Measurements from ENCODE around the gene PERCC1.
"Not testable (repeated sequence)": the region's sequence is repeated elsewhere in the genome, so short reads cannot be mapped to it uniquely, and the experiment has no call there.

PERCC1 gene

DNA sequence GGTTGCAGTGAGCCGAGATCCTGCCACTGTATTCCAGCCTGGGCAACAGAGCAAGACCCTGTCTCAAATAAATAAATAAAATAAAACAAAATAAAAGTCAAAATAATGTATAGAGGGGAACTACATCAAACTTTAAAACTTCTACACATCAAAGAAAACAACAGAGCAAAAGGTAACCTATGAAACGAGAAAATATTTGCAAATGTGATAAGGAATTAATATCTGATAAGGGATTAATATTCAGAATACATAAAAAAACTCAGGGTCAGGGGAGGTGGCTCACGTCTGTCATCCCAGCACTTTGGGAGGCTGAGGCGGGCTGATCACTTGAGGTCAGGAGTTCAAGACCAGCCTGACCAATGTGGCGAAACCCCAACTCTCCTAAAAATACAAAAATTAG lies 38.3 kb downstream of the PERCC1 start:
- DNase-seq (ENCODE audit: low read depth, low spot score): not testable (repeated sequence)

DNA sequence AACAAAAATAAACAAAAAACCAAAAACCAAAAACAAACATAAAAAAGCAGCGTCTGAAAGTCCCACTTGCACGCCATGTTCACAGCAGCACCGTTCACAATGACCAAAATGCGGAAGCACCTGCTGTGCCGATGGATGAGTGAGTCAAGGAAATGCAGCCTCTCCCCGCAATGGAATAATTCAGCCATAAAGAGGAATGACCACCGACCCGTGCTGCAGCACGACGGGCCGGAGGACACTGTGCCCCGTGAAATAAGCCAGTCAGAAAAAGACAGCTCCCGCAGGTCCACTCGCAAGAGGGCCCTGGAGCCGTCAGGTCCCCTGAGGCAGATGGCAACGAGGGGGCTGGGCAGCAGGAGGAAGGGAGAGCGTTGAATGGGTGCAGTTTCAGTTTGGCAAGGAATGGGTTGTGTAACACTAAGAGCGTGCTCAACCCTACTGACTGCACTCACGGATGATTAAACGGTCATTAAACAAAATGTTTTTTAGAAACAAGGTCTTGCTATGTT lies 38.9 kb downstream of the PERCC1 start:
- no peak for DNase-seq (ENCODE audit: low read depth, low spot score)

DNA sequence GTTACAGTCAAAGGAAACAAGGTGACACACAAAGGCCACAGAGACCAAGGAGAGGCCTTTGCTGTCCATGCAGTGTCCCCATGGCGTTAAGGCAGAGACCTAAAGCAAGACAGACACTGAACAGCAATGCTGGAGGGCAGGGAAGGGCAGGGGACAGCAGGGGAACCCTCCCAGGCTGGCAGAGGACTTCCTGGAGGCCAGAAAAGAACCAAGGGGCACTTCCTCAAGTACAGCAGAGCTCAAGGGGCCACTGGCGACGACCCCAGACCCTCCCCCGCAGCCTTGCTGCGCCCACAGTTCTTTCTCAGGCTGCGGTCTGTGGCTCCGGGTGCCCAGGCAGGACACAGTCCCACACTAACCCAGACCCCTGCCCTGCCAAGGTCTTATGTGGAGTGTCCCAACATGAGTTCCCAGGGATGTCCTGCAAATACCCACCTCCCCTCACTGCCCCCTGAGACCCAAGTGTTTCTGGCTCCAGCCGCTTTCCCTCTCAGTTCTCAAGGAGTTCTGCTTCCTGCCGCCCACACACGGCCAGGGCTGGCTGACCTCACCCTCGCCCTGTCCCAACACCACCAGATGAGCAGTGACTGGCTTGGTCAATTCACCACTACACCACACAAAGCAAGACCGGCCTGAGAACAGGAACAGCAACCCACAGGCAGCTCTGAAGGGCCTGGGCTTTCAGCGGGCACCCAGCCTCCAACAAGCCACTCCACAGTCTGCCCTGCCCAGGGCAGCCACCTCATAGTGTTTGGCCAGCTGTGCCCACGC lies 39.8 kb downstream of the PERCC1 start:
- no peak for DNase-seq (ENCODE audit: low read depth, low spot score)

DNA sequence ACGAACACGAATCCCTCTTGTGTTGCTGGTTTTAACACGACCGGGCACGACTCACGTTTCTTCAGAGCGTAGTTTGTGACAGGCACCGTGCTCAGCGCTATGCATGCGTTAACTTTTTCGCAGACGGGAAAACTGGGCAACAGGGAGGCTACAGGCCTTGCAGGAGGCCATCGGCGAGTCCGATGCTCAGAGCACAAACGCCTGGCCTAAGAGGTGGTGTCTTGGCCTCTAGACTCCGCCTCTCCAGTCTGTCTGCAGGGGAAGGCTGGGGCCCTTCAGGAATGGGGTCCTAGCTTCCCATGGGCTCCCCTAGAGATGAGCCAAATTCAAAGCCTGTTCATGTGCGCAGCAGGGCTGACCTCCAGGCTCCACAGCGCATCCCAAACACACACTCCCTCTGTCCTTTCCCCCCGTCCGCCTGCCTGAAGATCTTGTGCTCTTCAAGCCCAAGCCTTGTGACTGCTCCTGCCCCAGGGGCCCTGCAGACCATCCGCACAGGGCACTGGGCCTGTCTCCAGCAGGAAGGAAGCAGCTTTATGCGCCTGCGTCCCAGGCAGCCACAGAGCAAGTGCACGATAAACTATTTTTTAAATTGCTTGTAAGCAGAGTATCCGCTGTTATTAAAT lies 40.8 kb downstream of the PERCC1 start:
- no peak for DNase-seq (ENCODE audit: low read depth, low spot score)

DNA sequence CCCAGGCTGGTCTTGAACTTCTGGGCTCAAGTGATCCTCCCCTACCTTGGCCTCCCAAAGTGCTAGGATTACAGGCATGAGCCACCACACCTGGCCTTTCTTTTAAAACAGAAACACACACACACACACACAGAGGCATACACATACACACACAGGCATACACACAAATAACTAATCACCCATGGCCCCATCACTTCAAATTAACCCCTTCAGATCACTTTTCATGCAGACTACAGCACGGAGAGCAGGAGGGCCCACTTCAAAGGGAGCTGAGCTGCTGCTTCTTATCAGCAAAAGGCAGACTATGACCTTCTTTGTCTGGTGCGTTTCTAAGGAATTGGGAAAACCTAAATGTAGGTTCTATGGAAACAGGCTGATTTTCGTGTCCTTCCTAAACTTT lies 42.1 kb downstream of the PERCC1 start:
- no peak for DNase-seq (ENCODE audit: low read depth, low spot score)

DNA sequence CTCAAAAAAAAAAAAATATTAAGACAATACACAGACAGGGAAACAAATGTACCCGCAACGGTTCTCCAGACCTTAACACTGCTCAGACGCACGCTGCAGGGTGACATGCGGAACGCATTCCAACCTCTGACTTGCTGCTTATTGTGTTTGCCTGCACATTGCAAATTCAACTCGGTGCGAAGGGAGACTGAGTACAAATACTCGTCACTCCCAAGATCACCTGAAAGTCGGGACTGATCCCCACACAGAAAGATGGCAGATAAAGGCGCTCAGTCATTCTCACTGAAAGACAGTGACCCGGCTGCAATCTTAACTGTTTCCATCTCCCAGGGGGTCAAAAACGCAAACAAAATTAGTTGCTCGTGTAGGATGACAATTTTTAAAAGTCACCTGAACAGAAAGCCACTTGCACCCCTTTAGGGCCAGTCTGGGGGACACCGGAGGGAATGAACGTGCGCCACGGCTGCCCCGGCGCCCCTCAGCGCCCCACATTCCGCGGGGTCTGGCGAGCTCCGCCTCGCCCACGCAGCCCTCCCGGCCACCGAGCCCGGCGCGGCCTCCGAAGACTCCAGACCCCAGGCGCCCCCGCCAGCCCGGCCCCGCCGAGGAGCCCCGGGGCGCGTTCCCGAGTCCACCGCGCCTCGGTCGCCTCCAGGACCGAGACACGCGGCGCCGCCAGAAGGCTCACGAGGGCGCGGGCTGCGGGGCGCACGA lies 43.4 kb downstream of the PERCC1 start:
- DNase-seq (ENCODE audit: low read depth, low spot score): no peak

DNA sequence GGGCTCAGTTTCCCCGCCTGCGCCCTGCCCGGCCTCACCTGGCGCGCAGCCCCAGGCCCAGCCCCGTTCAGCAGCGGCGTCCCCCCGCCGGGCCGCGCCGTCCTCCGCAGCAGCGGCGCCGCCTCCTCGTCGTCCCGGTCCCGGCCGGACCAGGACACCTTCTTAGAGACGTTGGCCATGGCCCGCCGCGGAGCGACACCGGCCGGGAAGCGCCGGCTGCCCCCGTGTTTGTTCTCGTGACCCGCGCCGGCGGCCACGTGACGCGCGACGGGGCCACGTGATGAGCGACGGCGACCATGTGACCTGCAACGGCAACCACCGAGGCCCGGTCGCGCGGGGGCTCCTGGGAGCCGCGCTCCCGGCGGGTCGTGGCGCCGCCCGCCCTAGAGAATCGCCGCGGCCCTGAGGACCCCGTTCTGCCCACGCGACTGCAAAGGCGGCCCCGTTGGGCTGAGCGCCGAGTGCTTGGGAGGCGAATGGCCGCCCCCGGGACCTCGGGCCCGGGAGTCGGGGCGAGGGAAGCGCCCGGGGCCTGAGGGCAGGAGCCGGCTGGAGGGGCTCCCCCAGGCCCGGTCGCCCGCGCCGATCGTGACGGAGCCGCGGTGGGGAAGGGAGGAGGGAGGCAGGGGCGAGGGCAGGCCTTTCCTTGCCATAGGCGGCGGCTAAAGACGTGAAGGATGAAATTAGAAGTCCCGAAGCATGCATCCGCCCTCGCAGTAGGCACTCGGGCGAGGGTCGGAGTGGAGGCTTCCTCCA lies 44.1 kb downstream of the PERCC1 start, which contains the start of gene CLCN7:
Gene CLCN7, minus strand, starts transcription at position 233 of the 756 bp plus-strand sequence. Its CDS starts 54 bp downstream, at position 179.
- peak; percentile 67 for DNase-seq (ENCODE audit: low read depth, low spot score)

DNA sequence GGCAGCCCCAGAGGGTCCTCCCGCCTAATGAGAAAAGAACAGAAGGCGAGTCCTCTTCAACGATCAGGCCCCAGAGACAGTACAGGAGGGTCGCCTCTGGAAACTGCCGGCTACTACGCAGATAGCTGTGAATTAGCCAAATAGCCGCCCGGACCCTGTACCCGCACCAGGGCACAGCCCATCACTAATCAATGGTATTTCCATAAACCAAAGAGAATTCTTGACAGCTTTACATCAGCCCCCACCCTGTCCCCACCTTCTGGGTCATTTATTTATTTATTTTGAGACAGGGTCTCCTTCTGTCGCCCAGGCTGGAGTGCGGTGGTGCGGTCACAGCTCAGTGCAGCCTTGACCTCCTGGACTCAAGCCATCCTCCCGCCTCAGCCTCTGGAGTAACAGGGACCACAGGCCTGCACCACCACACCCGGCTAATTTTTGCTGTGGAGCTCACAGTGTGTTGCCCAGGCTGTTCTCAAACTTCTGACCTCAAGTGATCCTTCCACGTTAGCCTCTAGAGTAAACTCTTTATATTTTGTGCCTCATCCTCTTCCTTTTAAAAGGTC lies 44.8 kb downstream of the PERCC1 start:
- DNase-seq (ENCODE audit: low read depth, low spot score): no peak

DNA sequence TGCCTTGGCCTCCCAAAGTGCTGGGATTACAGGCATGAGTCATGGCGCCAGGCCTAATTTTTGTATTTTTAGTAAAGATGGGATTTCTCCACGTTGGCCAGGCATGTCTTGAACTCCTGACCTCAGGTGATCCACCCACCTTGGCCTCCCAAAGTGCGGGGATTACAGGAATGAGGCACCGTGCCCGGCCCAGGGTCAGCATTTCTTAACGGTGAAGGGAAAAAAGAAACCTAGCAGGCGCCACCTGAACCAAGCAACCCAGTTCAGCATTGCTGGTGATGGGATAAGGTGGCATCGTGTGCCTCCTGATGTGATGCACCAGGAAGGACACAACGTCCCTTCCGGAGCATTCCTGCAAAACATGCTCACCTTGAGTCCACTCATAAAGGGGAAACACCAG lies 46.2 kb downstream of the PERCC1 start:
- DNase-seq (ENCODE audit: low read depth, low spot score): no peak

DNA sequence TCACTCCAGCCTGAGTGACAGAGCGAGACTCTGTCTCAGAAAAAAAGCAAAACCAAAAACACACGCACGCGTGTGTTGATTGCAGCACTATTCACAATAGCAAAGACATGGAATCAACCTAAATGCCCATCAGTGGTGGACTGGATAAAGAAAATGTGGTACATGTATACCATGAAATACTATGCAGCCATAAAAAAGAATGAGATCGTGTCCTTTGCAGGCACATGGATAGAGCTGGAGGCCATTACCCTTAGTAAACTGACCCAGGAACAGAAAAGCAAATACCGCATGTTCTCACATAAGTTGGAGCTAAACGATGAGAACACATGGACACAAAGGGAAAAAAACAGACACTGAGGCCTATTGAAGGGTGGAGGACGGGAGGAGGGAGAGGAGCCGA lies 48.1 kb downstream of the PERCC1 start:
- DNase-seq (ENCODE audit: low read depth, low spot score): not testable (repeated sequence)

DNA sequence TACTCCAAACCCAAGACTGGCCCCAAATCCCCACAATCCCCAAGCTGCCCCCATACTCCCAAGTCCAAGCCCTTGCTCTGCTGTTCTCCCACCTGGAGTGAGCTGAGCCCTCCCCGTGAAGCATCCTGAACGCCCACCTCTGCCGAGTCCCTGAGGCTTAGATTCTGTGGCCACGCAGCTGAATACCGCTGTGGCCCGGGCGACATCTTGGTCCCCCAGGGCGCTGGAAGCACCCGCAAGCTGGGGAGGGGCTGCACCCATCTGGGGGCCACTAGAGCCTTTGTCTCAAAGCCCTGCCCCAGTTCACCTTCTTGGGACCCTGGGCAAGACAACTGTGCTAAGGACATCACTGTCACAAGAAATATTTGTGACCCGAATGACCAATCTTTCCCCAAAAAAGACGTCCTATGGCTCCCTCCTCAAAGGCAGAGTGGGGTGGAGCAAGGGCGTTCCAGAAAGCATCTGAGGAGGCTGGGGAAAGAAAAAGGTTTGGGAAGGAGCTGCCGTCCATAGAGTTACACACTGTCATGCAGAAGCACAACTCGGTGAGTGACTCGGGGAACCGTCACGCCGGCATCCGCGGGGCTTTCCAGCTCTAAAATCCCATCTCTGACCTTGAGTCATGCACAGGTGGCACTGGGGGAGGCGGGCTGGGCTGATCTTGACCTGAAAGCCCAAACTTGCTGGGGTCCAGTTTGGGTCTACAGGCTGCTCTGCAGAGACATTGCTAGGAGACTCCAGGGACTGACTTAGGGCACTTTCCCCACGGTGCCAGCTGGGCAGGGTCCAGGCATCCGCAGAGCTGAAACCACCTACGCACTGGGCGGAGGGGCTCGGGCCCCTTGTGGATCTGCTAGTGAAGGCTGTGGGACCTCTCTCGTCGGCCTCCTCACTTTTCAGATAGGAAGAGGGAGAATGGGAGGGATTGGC lies 51.3 kb downstream of the PERCC1 start:
- DNase-seq (ENCODE audit: low read depth, low spot score): no peak
